Right lung (tissue), 5 donors: ENCODE measurements around the gene MAP3K5. TPM values are rescaled to one million over a fixed set of nuclear protein-coding genes. Genes with fewer than 3 reads are reported as not detected.
"Not testable (repeated sequence)": the region's sequence is repeated elsewhere in the genome, so short reads cannot be mapped to it uniquely, and the experiment has no call there.

ENCODE experiments used
- DNase-seq, 2 donors: peaks; one replicate each; pipeline ENCODE4 v3.0.0-alpha.2; 2013
- polyA plus RNA-seq, 5 donors: library from polyadenylated mRNA; unstranded; fragments of 120-200 nt; gene quantifications; one replicate each; pipeline versions ENCODE4 v1.2.1 to v1.2.3, GENCODE V29; 2013; ENCODE audit warnings: inconsistent platforms in 1 of 5, low replicate concordance in 1 of 5; ENCODE audit not compliant: insufficient read length in 5 of 5, insufficient read depth in 1 of 5

Gene MAP3K5
- polyA plus RNA-seq, 5 donors: 6.0 to 7.4 (median 7.0) TPM

DNA sequence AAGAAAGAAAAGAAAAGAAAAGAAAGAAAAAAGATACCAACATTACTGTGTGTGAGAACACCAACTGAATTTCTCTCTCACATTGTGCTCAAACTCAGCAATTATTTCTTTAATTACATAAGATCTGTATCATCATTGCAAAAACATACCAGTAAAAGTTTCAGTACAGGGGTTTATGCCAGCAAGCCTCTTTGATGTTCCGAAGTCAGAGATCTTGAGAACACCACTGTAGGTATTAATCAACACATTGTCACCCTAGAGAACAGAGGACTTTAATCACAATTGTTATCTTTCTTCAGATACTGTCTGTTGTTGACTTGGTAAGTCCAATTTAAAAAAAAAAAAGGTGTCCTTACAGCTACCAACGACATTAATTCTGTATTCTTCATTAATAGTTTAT lies 181.1 kb downstream of the MAP3K5 start:
- no peak for DNase-seq

GRCh38 chr6:136609873-136610706 lies 182.2 kb downstream of the MAP3K5 start:
- no peak for DNase-seq

DNA sequence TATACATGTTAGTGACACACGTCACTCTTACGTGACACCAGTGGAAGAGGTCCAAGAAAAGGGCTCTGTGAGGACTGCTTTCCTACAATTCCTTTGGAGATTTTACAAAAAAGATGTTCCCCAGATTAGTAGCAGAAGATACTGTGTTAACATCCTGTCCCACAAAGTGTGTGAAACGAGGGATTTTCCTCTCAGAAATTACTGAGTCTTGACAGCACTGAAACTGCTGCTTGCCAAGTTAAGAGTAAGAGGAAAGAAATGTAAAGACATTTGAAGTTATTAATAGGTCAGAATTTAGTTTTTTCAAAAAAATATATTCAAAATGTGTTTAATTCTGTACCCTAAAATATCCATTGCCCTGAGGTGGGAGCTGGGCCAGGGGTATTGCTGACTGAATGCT lies 183.3 kb downstream of the MAP3K5 start:
- no peak for DNase-seq

- DNase-seq: no peak
Measured at GRCh38 chr6:136607932-136608772, 184.1 kb downstream of the MAP3K5 start.

DNA sequence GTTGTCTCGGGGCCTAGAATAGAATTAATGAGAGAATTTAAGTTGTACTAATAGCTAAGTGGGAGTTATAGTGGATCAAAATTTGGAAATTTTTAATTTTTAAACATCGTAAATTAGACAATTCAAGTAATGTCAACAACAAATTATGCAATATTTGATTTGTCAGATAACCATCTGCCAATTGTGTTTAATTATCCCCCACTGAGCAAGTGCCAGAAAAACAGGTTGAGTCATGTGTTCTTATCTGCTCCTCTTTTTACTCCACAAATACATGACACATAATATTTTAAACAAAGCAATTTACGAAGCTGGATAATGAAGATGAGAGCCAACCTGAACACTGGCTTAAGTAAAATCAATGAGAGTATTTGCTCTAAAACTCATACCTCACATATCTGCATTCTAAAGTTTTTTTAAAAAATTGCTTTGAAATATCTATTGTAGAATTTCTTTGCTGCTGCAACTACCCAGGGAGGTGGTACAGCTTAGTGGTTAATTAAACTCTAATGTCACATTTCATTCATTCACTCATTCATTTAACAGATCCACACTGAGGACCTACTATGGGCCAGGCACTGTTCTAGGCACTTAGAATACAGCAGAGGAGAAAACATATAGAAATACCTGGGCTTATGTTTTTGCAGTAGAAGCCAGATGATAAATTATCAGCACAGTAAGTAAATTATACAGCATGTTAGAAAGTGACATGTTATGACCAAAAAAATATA lies 184.9 kb downstream of the MAP3K5 start:
- DNase-seq: no peak

DNA sequence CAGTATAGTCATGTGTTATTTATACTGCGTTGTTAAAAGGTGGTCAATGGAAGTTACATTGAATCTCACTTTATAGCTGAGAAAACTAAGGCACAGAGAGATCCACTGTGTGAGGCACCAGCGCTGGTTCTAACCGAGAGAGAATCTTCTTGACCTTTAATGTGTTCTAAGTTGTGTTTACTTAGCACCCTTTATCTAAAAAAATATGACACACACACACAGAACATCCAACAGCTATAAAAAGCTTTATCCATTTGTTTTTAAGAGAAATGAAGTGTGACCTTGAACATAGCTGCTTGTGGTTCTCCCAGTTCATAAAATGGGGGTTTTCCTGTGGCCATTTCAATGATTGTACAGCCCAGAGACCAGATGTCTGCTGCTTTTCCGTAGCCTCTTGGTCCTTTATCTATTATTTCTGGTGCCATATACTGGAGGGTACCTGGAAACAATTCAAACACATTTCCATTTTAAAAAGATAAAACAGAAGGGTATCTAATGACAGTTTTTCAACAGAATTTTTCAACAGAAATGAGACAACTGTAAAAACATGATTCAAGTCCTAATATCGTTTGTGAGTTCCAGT lies 187.3 kb downstream of the MAP3K5 start:
- DNase-seq: no peak

DNA sequence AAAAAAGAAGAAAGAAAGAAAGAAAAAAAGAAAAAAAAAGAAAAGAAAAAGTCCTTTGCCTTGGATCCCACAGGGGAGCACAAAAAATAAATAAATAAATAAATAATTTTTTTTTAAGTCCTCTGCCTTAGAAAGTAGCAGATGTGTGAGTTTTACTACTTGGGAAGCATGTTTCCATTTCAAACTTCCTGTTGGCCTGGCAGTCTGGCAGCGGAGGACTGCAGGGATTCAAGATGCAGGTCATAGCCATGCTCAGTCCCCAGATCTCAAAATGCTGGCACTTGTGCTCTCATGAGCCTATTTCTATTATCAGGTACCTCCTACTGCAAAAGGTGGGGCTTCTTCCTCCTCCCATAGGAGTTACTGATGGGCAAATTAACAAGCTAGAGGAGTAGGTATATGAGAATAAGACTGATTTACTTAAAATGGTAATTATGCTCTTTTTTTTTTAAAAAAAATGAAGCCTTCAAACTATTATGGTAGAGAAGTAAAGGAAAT lies 187.9 kb downstream of the MAP3K5 start:
- DNase-seq: no peak

DNA sequence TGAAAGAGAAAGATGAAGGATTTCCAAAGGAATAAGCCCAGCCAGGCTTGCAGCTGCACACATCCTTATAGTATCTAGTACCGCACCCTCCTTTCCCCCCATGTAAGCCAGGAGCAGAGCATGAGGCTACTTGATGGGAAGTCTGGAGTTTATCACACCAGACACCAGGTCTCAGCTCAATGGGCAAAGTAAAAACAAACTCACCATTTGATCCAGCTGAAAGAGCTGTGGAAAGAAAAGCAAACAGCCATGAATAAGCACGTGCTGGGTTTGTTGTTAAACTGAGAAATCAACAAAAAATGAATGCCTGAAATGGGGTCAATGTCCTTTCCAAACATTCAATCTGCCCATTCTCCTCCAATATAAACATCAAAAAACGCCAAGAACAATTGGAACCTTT lies 191.5 kb downstream of the MAP3K5 start:
- DNase-seq: no peak

DNA sequence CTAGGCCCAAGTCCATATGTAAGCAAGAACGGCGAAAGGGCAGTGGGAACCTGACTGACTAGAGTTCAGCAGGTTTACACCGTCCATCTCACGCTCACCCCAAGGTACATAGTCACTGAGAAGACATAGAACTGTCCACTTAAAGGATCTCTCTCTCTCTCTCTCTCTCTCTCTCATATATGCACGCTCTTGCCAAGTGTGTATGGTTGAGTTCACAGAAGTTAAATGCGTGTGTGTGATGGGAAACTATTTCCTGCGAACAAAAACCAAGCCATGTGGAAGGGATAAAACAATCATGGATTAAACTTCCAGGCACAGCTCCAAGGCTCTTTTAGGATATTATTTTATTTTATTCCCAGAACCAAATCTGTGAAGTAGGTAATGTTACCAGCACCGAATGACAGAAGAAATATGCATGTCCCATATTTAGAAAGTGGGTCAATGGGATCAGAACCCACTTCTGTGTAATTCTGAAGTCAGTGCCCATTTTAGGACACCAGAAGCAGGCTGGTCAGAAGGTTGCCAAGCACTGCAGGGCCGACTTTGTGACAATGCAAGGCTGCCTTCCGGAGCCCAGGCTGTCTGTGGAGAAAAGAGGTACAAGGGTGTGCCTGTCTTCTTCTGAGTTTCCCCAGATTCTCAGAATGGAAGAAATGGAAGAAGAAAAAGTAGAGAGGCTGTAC lies 192.8 kb downstream of the MAP3K5 start:
- DNase-seq: no peak

- no peak for DNase-seq
Measured at GRCh38 chr6:136598048-136598447, 194.2 kb downstream of the MAP3K5 start.

DNA sequence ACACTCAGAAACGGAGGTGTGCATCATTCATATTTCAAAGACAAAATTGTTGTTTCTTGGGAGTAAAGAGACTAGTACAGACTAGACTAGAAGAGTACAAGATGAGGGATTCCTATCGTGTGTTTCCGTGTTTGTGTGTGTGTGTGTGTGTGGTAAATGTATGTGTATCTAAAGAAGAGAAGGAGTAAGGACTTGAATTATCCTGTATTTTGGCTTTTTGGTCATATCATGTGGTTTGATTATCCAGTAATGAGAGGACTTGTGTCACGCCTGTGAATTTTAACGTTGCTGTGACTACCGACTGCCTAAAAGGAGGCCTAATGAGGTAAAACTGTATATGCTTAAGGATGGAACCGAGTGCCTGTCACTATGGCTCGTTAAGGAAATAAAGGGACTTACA lies 197.6 kb downstream of the MAP3K5 start:
- DNase-seq: no peak

DNA sequence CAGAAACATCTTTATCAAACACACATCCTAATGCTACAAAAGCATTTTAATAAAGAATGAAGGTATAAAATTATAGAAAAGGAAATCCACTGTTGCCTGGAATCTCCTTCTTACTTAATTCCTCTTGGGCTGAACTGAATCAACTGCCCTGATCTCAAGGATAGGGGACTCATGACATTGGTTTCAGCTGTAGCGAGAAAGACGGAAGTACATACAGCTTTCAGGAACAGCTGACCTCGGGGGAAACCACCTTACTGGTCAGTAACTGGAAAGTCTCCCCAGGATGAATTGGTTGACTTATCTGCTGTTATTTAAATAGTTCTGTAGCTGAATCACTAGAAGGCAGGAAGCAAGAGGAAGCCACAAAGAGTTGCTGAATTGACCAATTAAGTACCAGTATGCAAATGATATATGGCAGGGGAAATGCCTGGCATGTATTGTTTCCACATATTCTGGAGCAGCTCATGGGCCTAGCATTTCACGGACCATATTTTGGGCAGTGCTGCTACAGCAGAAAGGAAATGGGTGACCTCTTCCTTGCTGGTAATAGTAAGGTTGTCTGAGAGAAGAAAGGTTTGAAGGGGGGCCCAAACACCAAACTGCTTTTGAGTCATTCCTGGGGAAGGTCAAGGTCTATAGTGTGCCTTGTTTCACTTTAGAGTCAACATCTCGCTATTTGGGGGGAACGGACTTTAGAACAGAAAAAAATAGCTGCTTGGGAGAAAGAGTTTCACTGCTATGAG lies 198.4 kb downstream of the MAP3K5 start:
- no peak for DNase-seq

- no peak for DNase-seq
Measured at GRCh38 chr6:136592930-136593673, 199.2 kb downstream of the MAP3K5 start.

- no peak for DNase-seq
Measured at GRCh38 chr6:136591617-136592016, 200.7 kb downstream of the MAP3K5 start.

- DNase-seq: not testable (repeated sequence)
Measured at GRCh38 chr6:136590846-136591245, 201.4 kb downstream of the MAP3K5 start.

- no peak for DNase-seq
Measured at GRCh38 chr6:136587527-136587926, 204.8 kb downstream of the MAP3K5 start.

DNA sequence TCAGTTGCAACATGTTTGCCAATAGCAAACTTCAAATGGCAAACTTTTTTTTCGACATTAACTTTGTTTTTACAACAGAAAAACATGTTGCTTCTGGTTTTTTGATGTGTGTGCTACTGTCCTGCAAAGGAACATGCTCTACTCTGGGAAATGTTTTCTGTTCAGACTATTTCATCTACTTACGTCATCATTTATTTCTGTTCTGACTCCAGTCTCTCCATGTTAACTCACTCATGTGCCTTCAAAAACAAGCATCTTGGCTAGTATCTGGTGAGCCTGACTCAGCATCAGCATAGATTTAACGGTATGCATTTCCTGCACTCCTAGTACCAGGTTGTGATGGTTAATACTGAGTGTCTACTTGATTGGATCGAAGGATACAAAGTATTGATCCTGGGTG lies 206.0 kb downstream of the MAP3K5 start:
- DNase-seq: no peak

DNA sequence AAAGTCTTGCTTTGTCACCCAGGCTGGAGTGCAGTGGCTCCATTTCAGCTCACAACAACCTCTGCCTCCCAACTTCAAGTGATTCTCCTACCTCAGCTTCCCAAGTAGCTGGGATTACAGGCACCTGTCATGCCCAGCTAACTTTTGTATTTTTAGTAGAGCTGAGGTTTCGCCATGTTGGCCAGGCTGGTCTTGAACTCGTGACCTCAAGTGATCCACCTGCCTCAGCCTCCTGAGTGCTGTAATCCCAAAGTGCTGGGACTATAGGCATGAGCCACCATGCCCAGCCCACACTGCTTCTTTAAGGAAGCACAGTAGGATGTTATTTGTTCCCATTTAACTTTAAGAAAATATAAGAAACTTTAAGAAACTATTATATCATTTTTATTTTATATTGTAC lies 206.8 kb downstream of the MAP3K5 start:
- DNase-seq: not testable (repeated sequence)

DNA sequence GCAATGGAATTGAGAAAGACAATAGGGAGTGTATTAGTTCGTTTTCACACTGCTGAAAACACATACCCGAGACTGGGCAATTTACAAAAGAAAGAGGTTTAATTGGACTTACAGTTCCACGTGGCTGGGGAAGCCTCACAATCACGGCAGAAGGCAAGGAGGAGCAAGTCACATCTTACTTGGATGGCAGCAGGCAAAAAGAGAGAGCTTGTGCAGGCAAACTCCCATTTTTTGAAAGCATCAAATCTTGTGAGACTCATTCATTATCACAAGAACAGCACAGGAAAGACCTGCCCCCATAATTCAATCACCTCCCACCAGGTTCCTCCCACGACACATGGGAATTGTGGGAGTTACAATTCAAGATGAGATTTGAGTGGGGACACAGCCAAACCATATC lies 208.0 kb downstream of the MAP3K5 start:
- not testable (repeated sequence) for DNase-seq
